Psoas muscle (tissue), 8 donors: ENCODE measurements around the gene GASK1A. TPM values are rescaled to one million over a fixed set of nuclear protein-coding genes. Genes with fewer than 3 reads are reported as not detected.

Source experiments
- ATAC-seq, 4 donors: fragments of 200-7000 bp; cut with Tn5 transposase; one replicate each; pipeline ENCODE4 v1.9.1; 2020; ENCODE audit warnings: moderate library complexity in 3 of 4, mild to moderate bottlenecking in 2 of 4
- DNase-seq, 2 donors: peaks; one replicate each; pipeline ENCODE4 v3.0.0-alpha.2; 2020
- H3K27ac ChIP-seq: fragments of 200-600 bp; one replicate; pipeline ENCODE4 v1.8.0; 2022
- H3K27me3 ChIP-seq, 3 donors: fragments of 200-600 bp in 1 of 3; one replicate each; pipeline versions ENCODE4 v1.6.1 to v1.8.0; 2013 to 2022; ENCODE audit warnings: low read length in 2 of 3, mild to moderate bottlenecking in 2 of 3, moderate library complexity in 1 of 3; ENCODE audit not compliant: insufficient read depth in 3 of 3
- H3K36me3 ChIP-seq, 2 donors: fragments of 200-600 bp in 1 of 2; one replicate each; pipeline versions ENCODE4 v1.6.1 to v1.8.0; 2013 to 2022; ENCODE audit warnings: low read depth in 1 of 2, mild to moderate bottlenecking in 1 of 2, moderate library complexity in 1 of 2; ENCODE audit not compliant: insufficient read depth in 1 of 2
- H3K4me1 ChIP-seq: fragments of 200-600 bp; one replicate; pipeline ENCODE4 v1.8.0; 2022
- H3K4me3 ChIP-seq: fragments of 200-600 bp; one replicate; pipeline ENCODE4 v1.8.0; 2022; ENCODE audit warnings: mild to moderate bottlenecking
- H3K9me3 ChIP-seq: fragments of 200-600 bp; one replicate; pipeline ENCODE4 v1.8.0; 2022
- CTCF ChIP-seq: fragments of 200-600 bp; IDR thresholded peaks from one replicate; pipeline ENCODE4 v1.8.0; 2022; ENCODE audit warnings: antibody characterized with exemption
- WGBS, 3 donors: extraction: QIAGEN DNeasy Blood & Tissue Kit; methylation state at CpG; one replicate each; pipeline versions ENCODE4 v1.1.6 to v1.1.7; 2013; 5-methylcytosine and 5-hydroxymethylcytosine counted together
- intact Hi-C, 2 donors: fragments of 100-400 bp; cut with DNase I; formaldehyde crosslinking; loops; one replicate each; pipeline versions ENCODE4 v1.11.0 to v1.14.2; 2022
- polyA plus RNA-seq, 3 donors: library from polyadenylated mRNA; stranded (reverse); fragments of 200-250 nt; gene quantifications; one replicate each; pipeline ENCODE4 v1.2.3, GENCODE V29; 2013
- total RNA-seq, 4 donors: library from RNA; stranded (reverse); fragmentation: NEBNext Ultra II Directional in 2 of 4; extraction: Animal tissue kit (Norgen Biotek cat#: 25700) in 2 of 4; gene quantifications; one replicate each; pipeline versions ENCODE4 v1.2.1 to v1.2.4, GENCODE V29; 2021 to 2023
- donor health status: healthy with polysubstance abuse.
- donor health status: DM: no; HTN: no; CAD: no; lungs with moderate emphysema.
- donor health status: Bipolar disorder and iron deficiency.
- donor health status: healthy.
- donor health status: DM: yes; HTN: yes; CAD: no.
- donor health status: DM: no; HTN: no; CAD: no.
- donor health status: DM: no; HTN: no; CAD: no.
- donor health status: DM: yes; HTN: yes; CAD: no.

GASK1A gene
- total and polyA plus RNA-seq, 7 donors: 0.40 to 3.7 (median 1.5) TPM

GRCh38 chr3:43079536-43080332 is 100.6 kb downstream of the GASK1A start:
- 94 to 97% (median 94%) methylated on average over 31 of the region's 31 CpGs for WGBS, 3 donors

GRCh38 chr3:43080726-43081568 is 101.8 kb downstream of the GASK1A start:
- peaks cover 2 to 41% of the 10 kb centered on the region in 2 donors for H3K36me3 ChIP-seq
- 95 to 97% (median 95%) methylated on average over 40 of the region's 40 CpGs for WGBS, 3 donors
- DNase-seq (no peak), ATAC-seq (no peak)
- H3K9me3 ChIP-seq: no peaks in the 10 kb centered on the region
- no peak for TF ChIP-seq CTCF
- intact Hi-C loops: no loop called here
- H3K4me3 ChIP-seq: no peak overlapping the region
- H3K4me1 ChIP-seq: no peaks in the 10 kb centered on the region
- H3K27me3 ChIP-seq: no peaks in the 10 kb centered on the region
- no peak overlapping the region for H3K27ac ChIP-seq

More at GRCh38 chr3:43079536-43080332, 100.6 kb downstream of the GASK1A start:
- H3K9me3 ChIP-seq: no peaks in the 10 kb centered on the region
- no peak overlapping the region for H3K27ac ChIP-seq
- intact Hi-C loops: loop anchor here (10.0 kb wide), 1 partner anchor 115 kb away; no protein-coding TSS in a partner anchor
- no peak for TF ChIP-seq CTCF
- H3K27me3 ChIP-seq: no peaks in the 10 kb centered on the region
- H3K4me1 ChIP-seq: no peaks in the 10 kb centered on the region
- no peak for DNase-seq
- no peak for ATAC-seq
- peaks cover 2 to 38% of the 10 kb centered on the region in 2 donors for H3K36me3 ChIP-seq
- no peak overlapping the region for H3K4me3 ChIP-seq

DNA sequence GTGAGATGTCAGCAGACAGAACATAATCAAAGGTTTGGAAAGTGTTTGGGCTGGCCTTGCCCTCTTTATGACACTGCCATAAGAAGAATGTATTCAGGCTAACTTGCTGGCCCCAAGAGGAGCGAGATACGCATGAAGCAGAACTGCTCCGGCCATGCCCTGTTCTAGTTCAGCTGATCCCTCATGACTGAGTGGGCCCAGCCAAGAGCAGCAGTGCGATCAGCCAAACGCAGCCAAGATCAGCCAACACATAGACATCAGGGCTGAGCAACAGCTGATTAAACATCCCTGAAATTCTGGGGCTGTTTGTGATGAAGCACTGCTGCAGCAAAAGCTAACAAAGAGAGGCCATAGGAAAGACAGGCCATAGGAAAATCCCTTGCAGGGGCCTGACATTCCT is 102.7 kb downstream of the GASK1A start:
- H3K36me3 ChIP-seq: peaks cover 2 to 41% of the 10 kb centered on the region in 2 donors
- no peaks in the 10 kb centered on the region for H3K27me3 ChIP-seq
- no peak overlapping the region for H3K27ac ChIP-seq
- TF ChIP-seq CTCF: no peak
- no peaks in the 10 kb centered on the region for H3K4me1 ChIP-seq
- WGBS, 3 donors: 80 to 89% (median 89%) methylated on average over 5 of the region's 5 CpGs
- no peak overlapping the region for H3K4me3 ChIP-seq
- no peaks in the 10 kb centered on the region for H3K9me3 ChIP-seq
- intact Hi-C loops: no loop called here
- DNase-seq: no peak
- no peak for ATAC-seq

- H3K4me1 ChIP-seq: no peaks in the 10 kb centered on the region
- no peaks in the 10 kb centered on the region for H3K9me3 ChIP-seq
- intact Hi-C loops: no loop called here
- no peak for DNase-seq
- no peak overlapping the region for H3K4me3 ChIP-seq
- H3K36me3 ChIP-seq: peaks cover 2 to 41% of the 10 kb centered on the region in 2 donors
- 83 to 93% (median 84%) methylated on average over 2 of the region's 2 CpGs for WGBS, 3 donors
- no peaks in the 10 kb centered on the region for H3K27me3 ChIP-seq
- H3K27ac ChIP-seq: no peak overlapping the region
- no peak for TF ChIP-seq CTCF
- ATAC-seq: no peak
Measured at GRCh38 chr3:43082457-43082856, 103.3 kb downstream of the GASK1A start.
